Measurements from ENCODE around the gene JPT2. TPM values are rescaled to one million over a fixed set of nuclear protein-coding genes. Genes with fewer than 3 reads are reported as not detected.
A peak's percentile ranks its signal among the peaks of the same experiment; 100 is the strongest.

JPT2 gene
- polyA plus RNA-seq, 1 experiment, result 41.2 TPM

DNA sequence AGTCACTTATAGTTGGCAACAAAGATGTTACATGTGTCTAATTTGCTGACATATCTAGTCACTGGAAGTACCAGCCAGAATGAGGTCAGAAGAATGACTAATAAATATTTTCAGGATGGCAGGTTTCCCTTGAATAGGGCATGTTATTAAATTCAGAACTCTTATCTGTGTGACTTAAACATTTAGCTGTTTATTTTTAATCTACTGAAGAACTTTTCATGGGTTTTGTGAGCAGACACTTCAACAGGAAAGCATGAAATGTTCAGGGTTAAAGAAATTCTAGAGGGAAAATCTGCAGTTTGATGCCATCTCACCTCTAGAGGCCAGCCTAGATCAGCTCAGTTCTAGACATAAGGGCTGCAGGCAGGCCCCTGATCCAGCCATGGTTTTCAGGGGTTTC, 13.2 kb downstream of the JPT2 start:
- Histone ChIP-seq H3K4me3 (ENCODE audit: low read depth, low read length) (no peak overlapping the region), H3K27me3 (ENCODE audit: control insufficient read depth, insufficient read depth, low read length) (no peaks in the 10 kb centered on the region), H3K27ac (ENCODE audit: low read depth, low read length) (no peak overlapping the region), H3K9me3 (ENCODE audit: control insufficient read depth, insufficient read depth, low read length) (peaks cover 8% of the 10 kb centered on the region)
- ChIA-PET CTCF (interaction anchor here (0.8 to 4.0 kb wide), 2 partner anchors 14 to 15 kb away, joined by 4 to 29 read pairs; partner anchors contain the start of genes JPT2 and MAPK8IP3), POLR2A (interaction anchor here (0.9 kb wide), 1 partner anchor 14 kb away, joined by 3 read pairs; the partner anchor contains the start of gene JPT2)
- no peak for DNase-seq (ENCODE audit: low read depth, low spot score)
- TF ChIP-seq, protein P1, sequence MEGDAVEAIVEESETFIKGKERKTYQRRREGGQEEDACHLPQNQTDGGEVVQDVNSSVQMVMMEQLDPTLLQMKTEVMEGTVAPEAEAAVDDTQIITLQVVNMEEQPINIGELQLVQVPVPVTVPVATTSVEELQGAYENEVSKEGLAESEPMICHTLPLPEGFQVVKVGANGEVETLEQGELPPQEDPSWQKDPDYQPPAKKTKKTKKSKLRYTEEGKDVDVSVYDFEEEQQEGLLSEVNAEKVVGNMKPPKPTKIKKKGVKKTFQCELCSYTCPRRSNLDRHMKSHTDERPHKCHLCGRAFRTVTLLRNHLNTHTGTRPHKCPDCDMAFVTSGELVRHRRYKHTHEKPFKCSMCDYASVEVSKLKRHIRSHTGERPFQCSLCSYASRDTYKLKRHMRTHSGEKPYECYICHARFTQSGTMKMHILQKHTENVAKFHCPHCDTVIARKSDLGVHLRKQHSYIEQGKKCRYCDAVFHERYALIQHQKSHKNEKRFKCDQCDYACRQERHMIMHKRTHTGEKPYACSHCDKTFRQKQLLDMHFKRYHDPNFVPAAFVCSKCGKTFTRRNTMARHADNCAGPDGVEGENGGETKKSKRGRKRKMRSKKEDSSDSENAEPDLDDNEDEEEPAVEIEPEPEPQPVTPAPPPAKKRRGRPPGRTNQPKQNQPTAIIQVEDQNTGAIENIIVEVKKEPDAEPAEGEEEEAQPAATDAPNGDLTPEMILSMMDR (IDR thresholded peaks at IDR 0.05; ENCODE audit: low read depth, low read length), result peak; percentile 33

DNA sequence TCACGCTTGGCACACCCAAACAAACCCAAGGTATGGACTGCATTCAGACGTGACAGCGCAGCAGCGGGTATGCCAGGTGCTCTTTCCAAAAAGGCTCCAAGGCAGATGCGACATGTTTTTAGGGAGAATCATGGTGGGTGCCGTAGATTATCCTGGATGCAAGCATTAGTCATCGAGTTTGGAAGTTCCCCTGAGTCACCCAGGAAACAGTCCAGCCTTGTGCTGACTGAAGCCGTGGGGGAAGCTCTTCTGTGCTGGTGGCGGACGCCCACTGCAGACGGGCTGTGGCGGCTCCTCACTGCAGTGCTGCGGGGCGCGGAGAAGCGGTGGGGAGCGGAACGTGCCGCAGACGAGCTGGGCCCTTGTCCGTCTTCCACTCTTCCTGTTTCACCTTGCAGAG, 13.9 kb downstream of the JPT2 start:
- no peak for DNase-seq (ENCODE audit: low read depth, low spot score)
- no peaks in the 10 kb centered on the region for H3K27me3 ChIP-seq (ENCODE audit: control insufficient read depth, insufficient read depth, low read length)
- TF ChIP-seq, protein P1 (IDR thresholded peaks at IDR 0.05; ENCODE audit: low read depth, low read length), result no peak
- CTCF ChIA-PET, result interaction anchor here (0.6 to 4.0 kb wide), 2 partner anchors 14 to 104 kb away, joined by 6 to 29 read pairs; partner anchors contain the start of gene MAPK8IP3
- no peak overlapping the region for H3K4me3 ChIP-seq (ENCODE audit: low read depth, low read length)
- H3K9me3 ChIP-seq (ENCODE audit: control insufficient read depth, insufficient read depth, low read length), result peaks cover 8% of the 10 kb centered on the region
- POLR2A ChIA-PET, result no interaction called here
- peak overlapping the region; percentile 21 for H3K27ac ChIP-seq (ENCODE audit: low read depth, low read length)

DNA sequence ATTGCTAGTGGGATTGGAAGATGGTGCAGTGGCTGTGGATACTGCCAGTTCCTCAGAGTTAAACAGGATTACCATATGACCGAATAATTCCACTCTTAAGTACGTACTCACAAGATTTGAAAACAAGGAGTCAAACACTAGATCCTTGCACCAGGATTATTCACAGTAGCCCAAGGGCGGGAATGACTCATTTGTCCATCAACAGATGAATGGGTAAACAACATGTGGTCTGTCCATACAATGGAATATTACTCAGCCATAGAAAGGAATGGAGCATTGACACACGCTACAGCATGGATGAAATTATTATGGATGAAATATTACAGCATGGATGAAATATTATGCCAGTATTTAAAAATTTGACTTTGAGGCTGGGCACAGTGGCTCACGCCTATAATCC, 18.8 kb downstream of the JPT2 start:
- Histone ChIP-seq H3K27me3 (ENCODE audit: control insufficient read depth, insufficient read depth, low read length) (no peaks in the 10 kb centered on the region), H3K27ac (ENCODE audit: low read depth, low read length) (no peak overlapping the region), H3K9me3 (ENCODE audit: control insufficient read depth, insufficient read depth, low read length) (peaks cover 6% of the 10 kb centered on the region), H3K4me3 (ENCODE audit: low read depth, low read length) (no peak overlapping the region)
- ChIA-PET CTCF (interaction anchor here (1.8 kb wide), 1 partner anchor 9 kb away, joined by 17 read pairs; the partner anchor contains the start of gene MAPK8IP3), POLR2A (no interaction called here)
- TF ChIP-seq, protein P1 (IDR thresholded peaks at IDR 0.05; ENCODE audit: low read depth, low read length), result no peak
- no peak for DNase-seq (ENCODE audit: low read depth, low spot score)

DNA sequence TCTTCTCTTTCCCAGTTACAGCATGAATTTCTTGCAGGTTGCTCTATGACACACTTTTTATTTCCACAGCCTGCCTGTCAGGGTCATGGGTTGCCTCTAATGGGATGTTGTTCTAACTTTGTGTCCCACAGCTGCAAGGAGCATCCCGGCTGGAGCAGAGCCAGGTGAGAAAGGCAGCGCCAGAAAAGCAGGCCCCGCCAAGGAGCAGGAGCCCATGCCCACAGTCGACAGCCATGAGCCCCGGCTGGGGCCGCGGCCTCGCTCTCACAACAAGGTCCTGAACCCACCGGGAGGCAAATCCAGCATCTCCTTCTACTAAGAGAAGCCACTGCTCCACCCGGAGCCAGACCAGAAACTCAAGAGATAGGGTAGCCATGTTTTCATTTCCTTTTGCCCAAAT, 20.6 kb downstream of the JPT2 start:
- POLR2A ChIA-PET, result no interaction called here
- Histone ChIP-seq H3K9me3 (ENCODE audit: control insufficient read depth, insufficient read depth, low read length) (no peaks in the 10 kb centered on the region; the same call in 1 of the 2 replicates), H3K27me3 (ENCODE audit: control insufficient read depth, insufficient read depth, low read length) (no peaks in the 10 kb centered on the region), H3K27ac (ENCODE audit: low read depth, low read length) (no peak overlapping the region), H3K4me3 (ENCODE audit: low read depth, low read length) (no peak overlapping the region)
- no peak for DNase-seq (ENCODE audit: low read depth, low spot score)
- CTCF ChIA-PET, result no interaction called here
- TF ChIP-seq, protein P1 (IDR thresholded peaks at IDR 0.05; ENCODE audit: low read depth, low read length), result no peak

DNA sequence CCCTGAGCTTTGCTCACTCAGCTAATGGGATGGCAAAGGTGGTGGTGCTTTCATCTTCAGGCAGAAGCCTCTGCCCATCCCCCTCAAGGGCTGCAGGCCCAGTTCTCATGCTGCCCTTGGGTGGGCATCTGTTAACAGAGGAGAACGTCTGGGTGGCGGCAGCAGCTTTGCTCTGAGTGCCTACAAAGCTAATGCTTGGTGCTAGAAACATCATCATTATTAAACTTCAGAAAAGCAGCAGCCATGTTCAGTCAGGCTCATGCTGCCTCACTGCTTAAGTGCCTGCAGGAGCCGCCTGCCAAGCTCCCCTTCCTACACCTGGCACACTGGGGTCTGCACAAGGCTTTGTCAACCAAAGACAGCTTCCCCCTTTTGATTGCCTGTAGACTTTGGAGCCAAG, 22.2 kb downstream of the JPT2 start:
- ChIA-PET POLR2A (no interaction called here), CTCF (no interaction called here)
- no peaks in the 10 kb centered on the region; the same call in 1 of the 2 replicates for H3K9me3 ChIP-seq (ENCODE audit: control insufficient read depth, insufficient read depth, low read length)
- DNase-seq (ENCODE audit: low read depth, low spot score), result no peak
- no peaks in the 10 kb centered on the region for H3K27me3 ChIP-seq (ENCODE audit: control insufficient read depth, insufficient read depth, low read length)
- TF ChIP-seq, protein P1 (IDR thresholded peaks at IDR 0.05; ENCODE audit: low read depth, low read length), result no peak
- H3K4me3 ChIP-seq (ENCODE audit: low read depth, low read length), result no peak overlapping the region
- no peak overlapping the region for H3K27ac ChIP-seq (ENCODE audit: low read depth, low read length)
